ENCODE results near the gene PRKCA.
A peak's percentile ranks its signal among the peaks of the same experiment; 100 is the strongest.

The PRKCA gene

DNA sequence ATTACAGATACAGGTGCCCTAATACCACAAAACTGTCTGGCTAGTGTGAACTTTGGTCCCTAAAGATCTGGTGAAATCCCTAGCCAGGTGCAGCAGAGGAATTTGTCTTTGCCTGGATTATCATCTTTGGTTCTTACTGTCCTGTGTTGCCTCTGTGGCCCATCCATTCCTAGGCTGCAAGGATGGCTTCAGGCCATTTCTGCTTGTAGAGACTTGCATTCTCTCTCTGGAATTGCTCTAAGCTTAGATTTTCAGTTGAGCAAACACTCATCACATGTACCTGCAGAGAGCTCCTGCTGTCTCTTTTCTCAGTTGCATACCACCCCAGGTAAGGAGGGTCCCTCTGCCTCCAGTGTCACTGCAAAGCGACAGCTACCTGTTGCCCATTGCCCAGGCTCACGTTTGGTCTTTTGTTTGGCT is 114.9 kb downstream of the PRKCA start:
- TF ChIP-seq ZFX (IDR thresholded peaks at IDR 0.05; ENCODE audit: borderline replicate concordance) = no peak
- TF ChIP-seq, protein P1, sequence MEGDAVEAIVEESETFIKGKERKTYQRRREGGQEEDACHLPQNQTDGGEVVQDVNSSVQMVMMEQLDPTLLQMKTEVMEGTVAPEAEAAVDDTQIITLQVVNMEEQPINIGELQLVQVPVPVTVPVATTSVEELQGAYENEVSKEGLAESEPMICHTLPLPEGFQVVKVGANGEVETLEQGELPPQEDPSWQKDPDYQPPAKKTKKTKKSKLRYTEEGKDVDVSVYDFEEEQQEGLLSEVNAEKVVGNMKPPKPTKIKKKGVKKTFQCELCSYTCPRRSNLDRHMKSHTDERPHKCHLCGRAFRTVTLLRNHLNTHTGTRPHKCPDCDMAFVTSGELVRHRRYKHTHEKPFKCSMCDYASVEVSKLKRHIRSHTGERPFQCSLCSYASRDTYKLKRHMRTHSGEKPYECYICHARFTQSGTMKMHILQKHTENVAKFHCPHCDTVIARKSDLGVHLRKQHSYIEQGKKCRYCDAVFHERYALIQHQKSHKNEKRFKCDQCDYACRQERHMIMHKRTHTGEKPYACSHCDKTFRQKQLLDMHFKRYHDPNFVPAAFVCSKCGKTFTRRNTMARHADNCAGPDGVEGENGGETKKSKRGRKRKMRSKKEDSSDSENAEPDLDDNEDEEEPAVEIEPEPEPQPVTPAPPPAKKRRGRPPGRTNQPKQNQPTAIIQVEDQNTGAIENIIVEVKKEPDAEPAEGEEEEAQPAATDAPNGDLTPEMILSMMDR (IDR thresholded peaks at IDR 0.05) = no peak
- H3K27ac ChIP-seq = no peak overlapping the region

DNA sequence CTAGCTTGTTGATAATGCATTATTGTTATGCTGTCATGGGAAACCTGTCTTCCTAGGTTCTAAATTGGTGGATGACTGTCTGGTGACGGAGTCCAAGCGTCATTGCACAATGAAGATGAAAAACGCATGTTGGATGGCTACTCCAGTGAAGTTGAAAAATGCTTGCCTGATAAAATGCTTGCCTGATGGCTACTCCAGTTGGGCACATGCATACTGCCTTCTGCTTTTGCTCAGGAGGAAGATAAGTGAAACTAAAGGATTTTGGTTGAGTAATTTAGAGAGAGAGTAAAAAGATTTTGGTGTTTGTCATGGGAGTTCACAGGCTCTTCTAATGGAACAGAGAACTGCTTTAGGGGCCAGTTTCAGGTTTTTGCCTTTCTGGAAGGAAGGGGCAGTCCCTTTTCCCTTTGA is 118.6 kb downstream of the PRKCA start:
- H3K27ac ChIP-seq = no peak overlapping the region
- no peak for TF ChIP-seq ZFX (IDR thresholded peaks at IDR 0.05; ENCODE audit: borderline replicate concordance)
- TF ChIP-seq, protein P1 (IDR thresholded peaks at IDR 0.05) = no peak

DNA sequence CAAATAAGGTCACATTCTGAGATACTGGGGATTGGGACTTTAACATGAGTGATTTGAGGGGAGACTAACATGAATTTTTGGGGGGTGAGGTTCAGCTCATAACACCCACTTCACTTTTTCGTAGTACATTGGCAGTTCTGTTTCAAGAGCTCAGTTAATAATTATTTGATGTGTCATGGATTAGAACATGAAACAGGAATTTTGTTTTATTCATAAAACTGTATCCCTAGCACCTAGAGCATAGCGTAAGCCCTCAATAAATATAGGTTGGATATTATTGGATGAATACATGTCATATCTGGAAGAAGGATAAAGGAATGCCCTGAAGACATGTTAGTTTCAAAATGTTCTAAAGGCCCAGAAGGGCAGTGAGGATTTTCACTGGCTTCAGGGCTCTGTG is 119.8 kb downstream of the PRKCA start:
- no peak overlapping the region for H3K27ac ChIP-seq
- TF ChIP-seq ZFX (IDR thresholded peaks at IDR 0.05; ENCODE audit: borderline replicate concordance) = no peak
- TF ChIP-seq, protein P1 (IDR thresholded peaks at IDR 0.05) = no peak

DNA sequence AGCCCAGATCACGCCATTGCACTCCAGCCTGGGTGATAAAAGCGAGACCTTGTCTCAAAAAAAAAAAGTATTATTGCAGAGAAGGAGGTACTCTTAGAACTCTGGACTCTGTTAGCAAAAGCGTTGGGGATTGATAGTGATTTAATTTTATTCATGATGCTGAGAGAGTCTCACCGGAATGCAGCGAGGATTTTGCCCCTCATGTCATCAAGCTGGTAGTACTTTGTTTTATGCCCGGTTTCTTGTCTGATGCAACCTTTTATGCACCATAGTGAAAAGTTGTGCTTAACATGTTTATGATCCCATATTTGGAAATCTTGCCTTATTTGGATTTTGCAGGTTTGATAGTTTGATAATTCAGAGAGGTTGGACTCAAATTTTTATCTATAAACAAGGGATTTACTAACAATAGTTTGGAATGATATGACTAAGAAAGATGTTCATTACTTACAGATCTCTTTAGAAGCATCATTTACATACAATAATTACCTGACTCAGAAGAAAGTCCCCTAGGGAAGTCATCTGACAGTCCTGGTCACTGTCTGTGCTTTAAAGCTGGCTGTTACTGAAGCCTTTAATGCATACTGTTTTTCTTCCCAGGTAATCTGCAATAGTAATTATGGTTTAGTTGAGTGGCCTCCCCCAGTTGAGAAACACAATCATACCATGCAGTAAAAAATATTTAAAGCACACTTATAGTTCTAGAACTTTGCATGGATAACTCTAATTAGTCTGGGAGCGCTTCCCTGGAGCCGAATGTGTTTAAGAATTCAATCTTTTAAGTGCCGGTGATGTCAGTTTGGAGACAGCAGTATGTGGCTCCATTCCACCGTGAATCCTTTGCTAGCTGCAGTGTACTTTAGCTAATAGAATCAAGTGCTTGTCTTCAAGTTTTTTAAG is 120.9 kb downstream of the PRKCA start:
- TF ChIP-seq ZFX (IDR thresholded peaks at IDR 0.05; ENCODE audit: borderline replicate concordance) = no peak
- TF ChIP-seq, protein P1 (IDR thresholded peaks at IDR 0.05) = no peak
- no peak overlapping the region for H3K27ac ChIP-seq

DNA sequence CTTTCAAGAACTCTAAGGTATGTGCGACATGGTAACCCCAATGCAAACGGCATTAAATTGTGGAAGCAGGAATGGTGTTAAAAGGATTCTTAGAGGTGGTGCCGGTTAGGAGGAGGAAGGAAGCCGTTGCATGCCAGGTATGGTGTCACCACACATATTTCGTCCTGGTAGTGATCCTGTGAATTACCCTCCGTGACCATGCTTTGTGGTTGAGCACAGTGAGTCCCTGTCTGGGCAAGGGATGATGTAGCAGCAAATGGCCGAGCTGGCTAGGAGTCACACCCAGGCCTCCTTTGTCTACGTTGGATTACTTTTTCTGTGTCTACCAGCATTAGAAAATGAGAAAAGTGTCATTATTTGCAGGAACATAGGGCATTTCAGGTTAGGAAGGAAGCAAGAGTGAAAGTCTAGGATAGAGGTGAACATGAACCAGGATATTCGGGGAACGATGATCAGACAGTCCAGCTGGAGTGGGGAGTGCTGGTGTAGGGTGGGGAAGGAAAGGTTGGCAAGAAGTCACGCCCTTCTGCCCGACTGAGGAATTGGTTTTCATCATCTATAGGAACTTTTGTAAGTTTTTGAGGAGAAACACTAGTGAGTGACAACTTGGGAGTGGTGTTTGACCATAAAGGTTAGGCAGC is 123.5 kb downstream of the PRKCA start:
- no peak overlapping the region for H3K27ac ChIP-seq

DNA sequence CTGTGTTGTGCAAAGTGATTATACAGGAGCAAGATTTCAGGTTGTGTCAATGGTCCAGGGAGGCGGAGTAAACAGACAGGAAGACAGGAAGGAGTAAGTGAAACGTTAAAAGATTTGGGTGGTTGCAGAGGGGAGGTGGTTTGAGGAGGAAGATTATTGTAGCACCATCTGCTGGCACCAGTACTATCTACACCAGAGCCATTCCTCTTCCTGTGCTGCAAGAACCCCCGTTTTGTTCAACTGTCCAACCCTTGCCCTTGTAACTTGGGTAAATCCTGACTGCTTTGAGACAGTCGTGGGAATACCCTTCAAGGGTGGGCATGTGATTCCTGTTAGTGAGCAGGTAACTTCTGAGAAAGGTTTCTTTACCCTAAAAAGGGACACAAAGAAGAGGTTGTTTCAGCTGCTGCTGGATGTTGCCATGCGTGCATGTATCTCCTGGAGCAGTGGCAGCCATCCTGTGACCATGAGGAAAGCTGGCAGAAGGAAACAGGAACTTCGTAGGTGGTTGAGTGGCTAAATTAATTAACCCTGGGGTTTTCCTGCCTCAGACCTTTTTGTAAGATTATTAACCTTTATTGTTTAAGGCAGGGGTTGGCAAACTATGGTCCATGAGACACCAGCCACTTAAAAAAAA is 124.1 kb downstream of the PRKCA start:
- H3K27ac ChIP-seq = no peak overlapping the region
- TF ChIP-seq, protein P1 (IDR thresholded peaks at IDR 0.05) = peak; percentile 28
- TF ChIP-seq ZFX (IDR thresholded peaks at IDR 0.05; ENCODE audit: borderline replicate concordance) = no peak

More for the DNA sequence above, 123.5 kb downstream of the PRKCA start:
- TF ChIP-seq ZFX (IDR thresholded peaks at IDR 0.05; ENCODE audit: borderline replicate concordance) = no peak
- TF ChIP-seq, protein P1 (IDR thresholded peaks at IDR 0.05) = no peak
